Cerebellar nuclear complex (tissue), 1 donor: Measurements from ENCODE around the gene HCRTR2.
"Not testable (repeated sequence)": the region's sequence is repeated elsewhere in the genome, so short reads cannot be mapped to it uniquely, and the experiment has no call there.

ENCODE experiments used
- DNase-seq, 2 experiments: peaks; one replicate each; lab custom pipeline; 2025; lab: John Stamatoyannopoulos, UW

Gene HCRTR2

GRCh38 chr6:55212156-55212555 is 37.8 kb downstream of the HCRTR2 start:
- no peak for DNase-seq

DNA sequence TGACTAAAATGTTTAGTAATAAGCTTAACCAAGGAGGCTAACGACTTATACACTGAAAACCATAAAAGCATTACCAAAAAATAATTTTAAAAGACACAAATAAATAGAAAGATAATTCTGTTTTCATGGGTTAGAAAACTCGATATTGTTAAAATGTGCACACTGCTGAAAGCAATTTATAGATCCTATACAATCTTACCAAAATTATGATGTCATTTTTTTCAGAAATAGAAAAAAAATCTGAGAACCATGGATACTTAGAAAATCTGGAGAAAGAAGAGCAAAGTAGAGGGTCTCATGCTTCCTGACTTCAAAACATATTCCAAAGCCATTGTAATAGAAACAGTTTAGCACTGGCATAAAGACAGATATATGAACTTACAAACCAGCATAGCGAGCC is 46.6 kb downstream of the HCRTR2 start:
- no peak for DNase-seq

DNA sequence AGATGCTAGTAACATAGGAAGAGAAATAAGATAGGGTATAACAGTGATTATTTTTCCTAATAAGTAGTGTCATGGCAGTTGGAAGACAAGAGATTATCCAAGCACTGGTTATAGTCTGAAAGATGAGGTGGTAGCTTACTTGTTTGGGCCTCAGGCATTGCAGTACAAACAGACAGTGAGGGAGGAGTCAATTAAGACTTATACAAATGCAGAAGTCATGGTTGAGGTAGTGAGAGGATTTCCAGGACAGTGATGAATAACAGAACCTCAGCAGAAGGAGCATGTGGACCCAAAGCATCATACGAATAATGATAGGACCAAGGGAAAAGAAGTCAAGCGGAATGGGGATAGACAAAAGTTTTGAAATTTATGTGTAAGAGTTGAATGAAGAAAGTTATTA is 53.5 kb downstream of the HCRTR2 start:
- no peak for DNase-seq

DNA sequence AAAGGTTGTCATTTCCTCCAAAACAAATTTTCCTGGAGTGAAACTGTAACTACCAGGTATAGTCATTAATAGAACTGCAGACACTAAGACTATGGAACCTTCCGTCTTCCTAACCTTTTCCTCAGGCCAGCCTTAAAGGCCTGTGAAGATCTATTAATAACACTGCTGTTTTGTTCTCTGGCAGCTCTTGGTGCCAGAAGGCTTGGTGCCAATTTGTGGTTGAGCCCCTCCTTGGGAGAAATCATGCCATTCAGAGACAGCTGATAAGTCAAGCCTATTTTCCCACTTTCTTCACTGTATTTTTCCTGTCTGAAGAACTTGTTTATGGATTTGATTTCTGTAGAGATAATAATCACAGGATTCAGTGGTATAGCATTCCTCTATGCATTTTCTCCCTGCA is 64.8 kb downstream of the HCRTR2 start:
- DNase-seq = no peak

DNA sequence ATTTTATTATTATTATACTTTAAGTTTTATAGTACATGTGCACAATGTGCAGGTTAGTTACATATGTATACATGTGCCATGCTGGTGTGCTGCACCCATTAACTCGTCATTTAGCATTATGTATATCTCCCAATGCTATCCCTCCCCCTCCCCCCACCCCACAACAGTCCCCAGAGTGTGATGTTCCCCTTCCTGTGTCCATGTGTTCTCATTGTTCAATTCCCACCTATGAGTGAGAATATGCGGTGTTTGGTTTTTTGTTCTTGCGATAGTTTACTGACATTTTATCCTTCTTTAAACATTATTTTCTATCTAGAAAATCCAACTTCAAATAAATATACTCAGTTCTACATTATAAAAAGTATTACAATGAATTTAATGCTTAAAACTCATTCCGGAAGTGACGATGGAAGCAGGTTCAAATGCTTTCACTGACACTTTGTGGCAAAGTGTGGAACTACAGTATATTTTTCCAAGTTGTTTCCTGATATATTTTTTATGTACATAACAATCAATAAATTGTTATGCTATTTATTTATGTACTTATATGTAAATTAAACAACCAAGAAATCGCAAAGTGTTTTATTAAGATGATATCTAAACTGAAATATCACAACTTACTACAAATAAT is 66.8 kb downstream of the HCRTR2 start:
- not testable (repeated sequence) for DNase-seq

GRCh38 chr6:55250400-55250799 is 76.1 kb downstream of the HCRTR2 start:
- DNase-seq = no peak

DNA sequence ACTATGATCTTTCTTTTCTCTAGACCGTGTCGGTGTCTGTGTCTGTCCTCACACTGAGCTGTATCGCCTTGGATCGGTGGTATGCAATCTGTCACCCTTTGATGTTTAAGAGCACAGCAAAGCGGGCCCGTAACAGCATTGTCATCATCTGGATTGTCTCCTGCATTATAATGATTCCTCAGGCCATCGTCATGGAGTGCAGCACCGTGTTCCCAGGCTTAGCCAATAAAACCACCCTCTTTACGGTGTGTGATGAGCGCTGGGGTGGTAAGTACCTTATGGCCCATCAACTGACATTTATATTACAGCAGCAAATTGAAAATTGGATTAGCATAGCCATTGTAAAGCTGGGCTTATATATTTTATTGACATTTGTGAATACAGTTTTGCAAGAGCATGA is 80.8 kb downstream of the HCRTR2 start:
- no peak for DNase-seq

DNA sequence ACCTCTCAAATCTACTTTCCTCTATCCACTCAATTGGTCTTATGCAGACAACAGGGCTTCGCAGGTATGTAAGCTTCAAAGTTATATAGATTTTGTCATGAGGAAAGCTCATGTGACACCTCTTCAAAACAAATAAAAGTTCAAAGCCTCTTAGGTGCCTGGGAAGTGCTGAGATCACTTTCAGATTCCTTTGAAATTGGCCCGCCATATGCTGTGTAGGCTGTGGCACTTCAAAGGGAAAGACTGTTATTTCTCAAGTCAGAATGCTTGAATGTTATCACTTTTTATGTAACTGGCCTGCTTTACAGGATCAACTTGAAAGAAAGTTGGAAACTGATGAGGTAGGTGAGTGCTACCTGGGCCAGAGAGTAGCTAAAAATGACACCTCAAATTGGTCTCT is 85.9 kb downstream of the HCRTR2 start:
- no peak for DNase-seq

- no peak for DNase-seq
These were observed 91.2 kb downstream of the HCRTR2 start for GRCh38 chr6:55265409-55266114.

DNA sequence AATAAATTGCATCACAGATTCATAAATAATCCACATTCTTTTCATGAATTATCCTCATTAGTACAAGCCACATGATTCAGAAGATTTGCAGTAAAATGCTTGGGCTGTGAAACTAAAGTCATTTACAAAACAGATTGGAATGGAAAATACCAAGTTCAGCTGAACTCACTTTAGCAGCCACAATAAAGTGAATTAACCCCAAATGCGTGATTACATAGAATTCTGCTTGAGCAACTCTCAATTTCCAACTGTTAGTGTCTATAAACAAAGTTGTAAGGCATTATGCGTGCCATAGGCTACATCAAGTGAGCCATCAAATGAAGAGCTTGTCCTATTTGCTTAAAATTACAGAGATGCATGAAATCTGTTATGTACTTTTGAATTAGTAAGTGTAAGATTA is 92.6 kb downstream of the HCRTR2 start:
- DNase-seq = no peak

DNA sequence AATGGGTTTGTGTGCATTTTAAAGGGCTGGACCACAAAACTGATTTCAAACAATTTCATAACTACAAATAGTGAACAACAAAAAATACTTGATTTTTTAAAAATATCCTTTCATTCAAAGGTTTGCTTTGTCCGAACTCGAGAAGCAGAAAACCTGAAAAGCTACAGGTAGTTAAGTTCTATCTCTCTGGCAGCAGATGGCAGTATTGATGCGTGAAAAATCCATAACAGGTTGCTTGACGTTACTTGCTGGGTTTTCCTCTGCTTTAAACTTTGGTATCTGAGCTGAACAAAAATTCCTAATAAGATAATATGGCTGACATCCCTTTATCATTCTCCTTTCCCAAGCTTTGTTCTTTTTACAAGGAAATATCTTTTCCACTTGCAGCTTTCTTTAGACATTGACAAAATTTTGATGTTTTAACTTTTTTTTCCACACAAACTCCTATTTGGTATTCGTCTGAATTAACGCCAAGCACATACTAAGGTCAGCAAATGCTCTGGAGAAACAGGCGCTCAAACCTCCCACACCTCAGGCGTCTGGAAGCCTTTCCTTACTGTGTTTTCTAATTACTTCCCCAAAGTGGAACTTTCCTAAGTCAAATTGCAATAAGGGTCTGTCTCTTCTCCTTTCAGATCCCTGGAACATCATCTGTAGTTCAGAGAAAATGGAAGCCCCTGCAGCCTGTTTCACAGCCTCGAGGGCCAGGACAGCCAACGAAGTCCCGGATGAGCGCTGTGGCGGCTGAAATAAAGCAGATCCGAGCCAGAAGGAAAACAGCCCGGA is 102.6 kb downstream of the HCRTR2 start:
- DNase-seq = no peak

GRCh38 chr6:55277646-55278045 is 103.3 kb downstream of the HCRTR2 start:
- DNase-seq = no peak

DNA sequence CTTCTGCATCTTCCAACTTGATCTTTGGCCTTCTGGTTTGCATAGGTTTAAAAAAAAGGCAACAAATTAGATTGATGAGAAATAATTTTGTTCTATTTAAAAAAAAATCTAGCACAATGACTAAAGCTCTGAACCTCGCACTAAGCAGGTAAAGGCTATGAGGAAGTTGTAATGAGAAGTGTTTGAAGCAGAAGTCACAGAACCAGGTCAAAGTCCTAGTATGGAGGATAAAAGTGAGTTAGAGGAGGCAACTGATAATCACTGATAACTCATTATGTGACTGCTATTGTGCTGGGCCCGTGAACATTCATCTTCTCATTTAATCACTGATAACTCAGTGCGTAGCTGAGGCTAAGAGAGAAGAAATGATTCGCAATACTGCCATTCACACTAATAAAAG is 106.9 kb downstream of the HCRTR2 start:
- DNase-seq = no peak

DNA sequence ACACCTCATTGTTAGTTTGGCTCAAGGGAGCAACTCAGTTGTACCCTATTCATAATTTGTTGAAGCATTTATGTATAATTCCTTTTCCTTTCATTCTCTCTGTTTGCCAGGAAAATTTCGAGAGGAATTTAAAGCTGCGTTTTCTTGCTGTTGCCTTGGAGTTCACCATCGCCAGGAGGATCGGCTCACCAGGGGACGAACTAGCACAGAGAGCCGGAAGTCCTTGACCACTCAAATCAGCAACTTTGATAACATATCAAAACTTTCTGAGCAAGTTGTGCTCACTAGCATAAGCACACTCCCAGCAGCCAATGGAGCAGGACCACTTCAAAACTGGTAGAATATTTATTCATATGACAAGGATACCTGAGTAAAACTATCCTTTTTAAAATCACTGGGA is 107.8 kb downstream of the HCRTR2 start:
- DNase-seq = no peak

GRCh38 chr6:55286824-55287223 is 112.5 kb downstream of the HCRTR2 start:
- no peak for DNase-seq

DNA sequence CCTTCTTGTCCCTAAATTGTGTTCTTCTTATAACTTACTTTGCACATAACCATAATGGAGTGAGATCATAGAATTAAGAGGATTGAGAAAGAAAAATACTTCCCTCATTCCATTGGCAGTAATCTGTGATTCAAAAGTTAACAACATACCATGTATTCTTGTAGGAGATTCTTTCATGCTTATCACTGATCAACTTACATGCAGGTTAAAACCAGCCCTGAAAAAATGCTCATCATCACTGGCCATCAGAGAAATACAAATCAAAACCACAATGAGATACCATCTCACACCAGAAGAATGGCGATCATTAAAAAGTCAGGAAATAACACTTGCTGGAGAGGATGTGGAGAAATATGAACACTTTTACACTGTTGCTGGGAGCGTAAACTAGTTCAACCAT is 116.4 kb downstream of the HCRTR2 start:
- no peak for DNase-seq

- DNase-seq = no peak
These were observed 118.8 kb downstream of the HCRTR2 start for GRCh38 chr6:55293116-55293515.

DNA sequence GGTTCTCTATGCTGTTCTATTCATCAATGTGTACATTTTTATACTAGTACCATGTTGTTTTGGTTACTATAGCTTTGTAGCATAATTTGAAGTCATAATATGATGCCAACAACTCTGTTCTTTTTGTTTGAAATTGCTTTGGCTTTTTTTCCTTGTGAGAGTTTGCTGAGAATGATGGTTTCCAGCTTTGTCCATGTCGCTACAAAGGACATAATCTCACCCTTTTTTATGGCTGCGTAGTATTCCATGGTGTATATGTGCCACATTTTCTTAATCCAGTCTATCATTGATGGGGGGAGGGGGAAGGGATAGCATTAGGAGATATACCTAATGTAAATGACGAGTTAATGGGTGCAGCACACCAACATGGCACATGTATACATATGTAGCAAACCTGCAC is 122.9 kb downstream of the HCRTR2 start:
- not testable (repeated sequence) for DNase-seq

DNA sequence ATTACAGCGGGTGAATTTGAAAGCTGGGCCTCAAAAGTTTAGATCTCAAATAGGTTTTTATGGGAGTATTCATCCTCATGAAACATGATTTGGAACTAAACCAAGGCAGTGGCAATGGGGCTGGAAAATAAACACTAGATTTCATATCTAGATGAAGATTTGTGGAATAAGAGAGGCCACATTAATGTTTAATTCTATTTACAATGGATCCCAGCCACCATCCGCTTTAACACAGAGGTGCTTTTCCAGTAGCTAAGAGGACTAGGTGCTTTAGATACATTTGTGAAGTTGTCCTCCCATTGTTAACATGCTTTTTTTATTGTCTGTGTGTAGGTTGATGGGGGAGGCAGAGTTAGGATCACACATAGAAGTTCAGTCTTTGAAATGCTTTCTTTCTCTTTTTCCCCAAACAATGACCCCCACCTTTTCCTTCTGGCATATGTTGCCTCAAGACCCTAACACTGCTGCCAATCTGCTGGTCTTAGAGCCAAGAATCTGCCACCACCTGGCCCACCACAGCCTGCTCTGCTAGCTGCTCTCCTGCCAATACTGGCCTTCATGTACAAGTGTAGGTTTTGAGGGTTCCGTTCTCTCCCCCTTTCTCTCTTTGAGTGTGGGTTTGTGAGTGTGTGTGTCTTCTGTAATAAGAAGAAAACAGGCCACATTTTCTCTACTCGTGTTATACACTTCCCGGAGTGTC is 125.1 kb downstream of the HCRTR2 start:
- no peak for DNase-seq

- no peak for DNase-seq
These were observed 130.4 kb downstream of the HCRTR2 start for GRCh38 chr6:55304747-55305146.

DNA sequence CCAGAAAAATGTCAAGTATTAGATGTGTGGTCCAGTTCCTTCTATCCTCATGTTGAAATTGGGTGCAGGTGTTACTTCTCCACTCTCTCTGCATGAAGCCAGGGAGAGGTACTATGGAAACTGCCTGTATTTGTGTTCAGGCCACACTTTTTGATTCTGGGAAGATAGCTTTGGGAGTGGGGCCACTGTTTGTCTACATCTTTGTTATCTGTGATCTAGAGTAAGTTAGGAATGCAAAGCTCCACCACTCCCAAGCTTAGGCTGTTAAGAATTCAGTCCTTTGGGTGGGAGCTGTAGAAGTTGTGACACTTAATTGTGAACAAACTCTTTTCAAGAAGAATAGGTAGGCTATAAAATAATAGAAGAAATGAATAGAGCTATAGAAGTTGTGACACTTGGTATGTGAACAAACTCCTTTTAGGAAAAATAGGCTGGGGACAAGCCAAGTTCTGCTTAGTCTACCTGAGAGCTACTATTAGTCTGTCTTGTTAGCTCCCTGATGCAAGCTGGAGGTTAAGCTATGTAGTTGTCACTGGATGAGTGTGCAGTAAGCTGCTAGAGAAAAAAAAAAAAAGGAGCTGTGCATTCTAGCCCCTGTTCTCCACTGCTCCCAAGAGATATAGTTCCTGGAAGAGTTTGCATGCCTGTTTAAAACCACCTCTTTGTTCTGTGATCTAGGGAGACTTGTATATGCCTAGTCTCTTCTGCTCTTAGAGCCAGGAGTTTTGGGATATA is 145.8 kb downstream of the HCRTR2 start:
- DNase-seq = no peak

GRCh38 chr6:55320696-55321086 is 146.4 kb downstream of the HCRTR2 start:
- no peak for DNase-seq
